PC-3 (cell line): ENCODE measurements around the gene TTC34. TPM values are rescaled to one million over a fixed set of nuclear protein-coding genes. Genes with fewer than 3 reads are reported as not detected.

Experiments used
- ATAC-seq: fragments of 200-7000 bp; cut with Tn5 transposase; 2 replicates; pipeline ENCODE4 v1.9.1; 2020; ENCODE audit warnings: mild to moderate bottlenecking, moderate library complexity
- BruUV-seq: library from RNA; stranded (reverse); fragments of 400-500 nt; replicated peaks from 2 replicates; lab custom pipeline; 2021; lab: Mats Ljungman, UMichigan
- CTCF ChIA-PET: fragments of 300-600 bp; sonication (Branson Sonifier 250); formaldehyde crosslinking; loops from one replicate; lab custom pipeline; 2022; ENCODE audit warnings: antibody characterized with exemption; lab: Charles Lee
- POLR2A ChIA-PET: fragments of 300-600 bp; sonication (Branson Sonifier 250); formaldehyde crosslinking; loops from one replicate; lab custom pipeline; 2022; ENCODE audit warnings: antibody characterized with exemption; ENCODE audit not compliant: unreplicated experiment; lab: Charles Lee
- DNase-seq: peaks from one replicate; pipeline ENCODE4 v3.0.0-alpha.2; 2015
- H2AFZ ChIP-seq: fragments of 300-600 bp; sonication (generic); 2 replicates; pipeline ENCODE4 v1.6.0; 2016; ENCODE audit warnings: antibody characterized with exemption, low read length
- H3F3A ChIP-seq: fragments of 300-600 bp; sonication (generic); one replicate; pipeline ENCODE4 v1.6.0; 2017; ENCODE audit warnings: antibody characterized with exemption, low read length, control low read depth, mild to moderate bottlenecking; ENCODE audit not compliant: unreplicated experiment
- H3K27ac ChIP-seq: fragments of 300-600 bp; sonication (generic); 2 replicates; pipeline ENCODE4 v1.5.1; 2016; ENCODE audit warnings: mild to moderate bottlenecking, low read length
- H3K27me3 ChIP-seq: fragments of 300-600 bp; sonication (generic); 2 replicates; pipeline ENCODE4 v1.6.1; 2016; ENCODE audit warnings: low read length, mixed read lengths
- H3K36me3 ChIP-seq: fragments of 300-600 bp; sonication (generic); 2 replicates; pipeline ENCODE4 v1.6.1; 2016; ENCODE audit warnings: low read depth, mixed run types, low read length, mixed read lengths
- H3K4me1 ChIP-seq: fragments of 300-600 bp; sonication (generic); 2 replicates; pipeline ENCODE4 v1.5.1; 2016; ENCODE audit warnings: low read length; ENCODE audit not compliant: insufficient read depth
- H3K4me2 ChIP-seq: fragments of 300-600 bp; sonication (generic); 2 replicates; pipeline ENCODE4 v1.6.0; 2016; ENCODE audit warnings: low read length
- H3K4me3 ChIP-seq: fragments of 300-600 bp; sonication (generic); 2 replicates; pipeline ENCODE4 v1.5.1; 2016; ENCODE audit warnings: mild to moderate bottlenecking, low read length, mixed read lengths
- H3K79me2 ChIP-seq: fragments of 300-600 bp; sonication (generic); 2 replicates; pipeline ENCODE4 v1.6.1; 2017; ENCODE audit warnings: low read length, mixed read lengths
- H3K9ac ChIP-seq: fragments of 300-600 bp; sonication (generic); 2 replicates; pipeline ENCODE4 v1.6.0; 2016; ENCODE audit warnings: mild to moderate bottlenecking, low read length
- H3K9me2 ChIP-seq: fragments of 300-600 bp; sonication (generic); replicated peaks from 2 replicates; pipeline ENCODE4 v1.6.1; 2016; ENCODE audit warnings: mixed run types, low read length, mixed read lengths
- H3K9me3 ChIP-seq: fragments of 300-600 bp; sonication (generic); 2 replicates; pipeline ENCODE4 v1.6.1; 2016; ENCODE audit warnings: low read length, mixed read lengths
- H4K20me1 ChIP-seq: fragments of 300-600 bp; sonication (generic); 2 replicates; pipeline ENCODE4 v1.6.1; 2016; ENCODE audit warnings: low read length, mixed read lengths
- EZH2 ChIP-seq: fragments of 300-600 bp; sonication (generic); IDR thresholded peaks from one replicate; pipeline ENCODE4 v1.6.1; 2017; ENCODE audit warnings: antibody characterized with exemption, mild to moderate bottlenecking, low read length; ENCODE audit not compliant: unreplicated experiment
- EZH2phosphoT487 ChIP-seq: fragments of 300-600 bp; sonication (generic); IDR thresholded peaks from 2 replicates; pipeline ENCODE4 v1.6.1; 2018; ENCODE audit warnings: mild to moderate bottlenecking, antibody characterized with exemption, low read length, borderline replicate concordance
- intact Hi-C: fragments of 100-400 bp; cut with micrococcal nuclease; formaldehyde crosslinking; loops from 2 replicates; pipeline ENCODE4 v1.9.0; 2023
- total RNA-seq: library from RNA; depleted of rRNA; stranded (reverse); fragments of >200 nt; gene quantifications from 2 replicates; pipeline ENCODE4 v1.2.3, GENCODE V29; 2014
- TF ChIP-seq, protein P1 (sequence below): fragments of 300-600 bp; sonication (generic); conservative IDR thresholded peaks from 2 replicates; pipeline ENCODE4 v1.5.1; 2017; ENCODE audit warnings: antibody characterized with exemption, low read depth, mild to moderate bottlenecking, low read length

Gene TTC34
- total RNA-seq, 1 experiment from 2014 or later = 0.11 TPM

DNA sequence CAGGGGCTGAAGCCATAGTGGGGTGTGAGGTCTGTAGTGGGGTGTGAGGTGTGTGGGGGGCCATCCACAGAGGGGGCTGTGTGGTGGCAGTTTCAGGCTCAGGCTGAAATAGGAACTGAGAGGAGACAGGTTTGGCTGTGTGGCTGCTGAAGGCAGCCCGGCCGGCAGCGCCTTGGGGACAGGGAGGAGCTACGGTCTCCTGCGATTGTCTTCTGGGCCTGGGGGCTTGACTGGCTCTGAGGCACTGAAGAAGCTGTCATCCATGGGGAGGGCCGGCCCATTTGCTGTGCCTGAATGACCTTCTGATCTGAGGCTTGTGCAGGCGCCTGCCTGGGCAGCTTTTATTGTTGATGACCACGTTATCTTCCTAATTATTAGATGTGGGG, 10.0 kb upstream of the TTC34 start:
- ChIA-PET CTCF (no interaction called here), POLR2A (interaction anchor here (0.6 kb wide), 1 partner anchor 638 kb away, joined by 7 read pairs; no protein-coding TSS in a partner anchor)

DNA sequence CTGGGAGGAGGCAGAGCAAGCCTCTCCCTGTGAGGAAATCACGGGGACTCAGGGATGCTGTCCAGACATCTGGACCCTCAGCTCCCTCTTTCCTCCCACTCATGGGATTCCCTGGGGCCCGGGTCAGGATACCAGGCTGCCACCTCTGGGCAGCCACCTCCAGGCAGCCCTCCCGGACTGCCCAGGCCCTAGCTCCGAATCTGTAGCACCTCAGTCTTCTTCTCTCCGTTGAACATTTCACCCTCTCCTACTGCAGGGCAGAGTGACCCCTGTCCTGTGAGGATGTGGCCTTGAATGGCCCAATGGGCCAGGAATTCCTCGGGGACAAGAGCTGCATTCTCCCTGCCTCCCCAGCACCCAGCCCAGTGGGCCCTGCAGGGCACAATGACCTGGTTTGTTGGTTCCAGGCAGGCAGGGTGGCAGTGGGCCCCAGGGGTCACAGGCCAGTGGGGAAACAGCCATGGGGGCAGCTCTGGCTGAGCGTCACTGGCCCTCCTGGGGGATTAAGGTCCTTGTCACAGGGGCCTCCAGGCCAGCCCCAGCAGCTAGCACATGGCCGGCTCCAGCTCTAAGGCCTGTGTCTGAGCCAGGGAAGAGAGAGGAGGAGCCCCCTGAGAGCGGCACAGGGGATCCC, 9.5 kb upstream of the TTC34 start:
- CTCF ChIA-PET = no interaction called here

More for the DNA sequence above, 10.0 kb upstream of the TTC34 start:
- Histone ChIP-seq H3K9me3 (no peaks in the 10 kb centered on the region), H4K20me1 (no peaks in the 10 kb centered on the region), H3K9me2 (no peaks in the 10 kb centered on the region), H3K9ac (no peak overlapping the region), H3K79me2 (no peaks in the 10 kb centered on the region), H3K4me3 (no peak overlapping the region), H3K36me3 (no peaks in the 10 kb centered on the region), H3K4me1 (no peaks in the 10 kb centered on the region), H3K27me3 (peaks cover 84% of the 10 kb centered on the region), H3F3A (no peaks in the 10 kb centered on the region), H3K27ac (no peak overlapping the region), H3K4me2 (no peak overlapping the region), H2AFZ (no peak overlapping the region)
- intact Hi-C loops = no loop called here
- TF ChIP-seq EZH2phosphoT487 (no peak), EZH2 (no peak)
- TF ChIP-seq, protein P1, sequence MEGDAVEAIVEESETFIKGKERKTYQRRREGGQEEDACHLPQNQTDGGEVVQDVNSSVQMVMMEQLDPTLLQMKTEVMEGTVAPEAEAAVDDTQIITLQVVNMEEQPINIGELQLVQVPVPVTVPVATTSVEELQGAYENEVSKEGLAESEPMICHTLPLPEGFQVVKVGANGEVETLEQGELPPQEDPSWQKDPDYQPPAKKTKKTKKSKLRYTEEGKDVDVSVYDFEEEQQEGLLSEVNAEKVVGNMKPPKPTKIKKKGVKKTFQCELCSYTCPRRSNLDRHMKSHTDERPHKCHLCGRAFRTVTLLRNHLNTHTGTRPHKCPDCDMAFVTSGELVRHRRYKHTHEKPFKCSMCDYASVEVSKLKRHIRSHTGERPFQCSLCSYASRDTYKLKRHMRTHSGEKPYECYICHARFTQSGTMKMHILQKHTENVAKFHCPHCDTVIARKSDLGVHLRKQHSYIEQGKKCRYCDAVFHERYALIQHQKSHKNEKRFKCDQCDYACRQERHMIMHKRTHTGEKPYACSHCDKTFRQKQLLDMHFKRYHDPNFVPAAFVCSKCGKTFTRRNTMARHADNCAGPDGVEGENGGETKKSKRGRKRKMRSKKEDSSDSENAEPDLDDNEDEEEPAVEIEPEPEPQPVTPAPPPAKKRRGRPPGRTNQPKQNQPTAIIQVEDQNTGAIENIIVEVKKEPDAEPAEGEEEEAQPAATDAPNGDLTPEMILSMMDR = no peak
- BruUV-seq = no TSS peak
- ATAC-seq (no peak), DNase-seq (no peak)

DNA sequence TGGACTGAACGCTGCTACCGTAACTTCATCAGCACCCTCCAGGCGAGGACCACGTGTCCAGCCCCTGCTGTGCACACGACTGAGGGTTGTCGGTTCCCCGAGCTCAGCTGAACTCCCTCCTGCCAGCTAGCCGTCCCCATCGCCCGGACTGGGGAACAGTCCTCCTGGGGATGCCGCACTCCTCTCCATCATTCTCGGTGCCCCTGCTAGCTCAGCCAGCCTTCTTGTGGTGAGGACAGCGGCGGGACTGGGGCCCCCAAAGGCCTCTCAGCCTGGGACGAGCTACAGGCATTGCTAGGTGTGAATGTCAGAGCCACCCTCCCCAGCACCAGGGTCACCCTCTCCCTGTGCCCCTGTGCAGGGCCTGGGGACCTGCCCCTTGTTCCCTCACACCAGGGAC, 8.8 kb upstream of the TTC34 start:
- intact Hi-C loops = no loop called here
- POLR2A ChIA-PET = no interaction called here
- H3K27me3 ChIP-seq = peaks cover 84% of the 10 kb centered on the region
- no peak overlapping the region for H3K27ac ChIP-seq
- no peaks in the 10 kb centered on the region for H3F3A ChIP-seq
- no peak overlapping the region for H3K4me3 ChIP-seq
- H3K4me1 ChIP-seq = no peaks in the 10 kb centered on the region
- no peaks in the 10 kb centered on the region for H3K79me2 ChIP-seq
- H3K9me3 ChIP-seq = no peaks in the 10 kb centered on the region
- DNase-seq = no peak
- H3K4me2 ChIP-seq = no peak overlapping the region
- CTCF ChIA-PET = no interaction called here
- no peak for ATAC-seq
- TF ChIP-seq EZH2phosphoT487 (no peak), EZH2 (no peak)
- TF ChIP-seq, protein P1 = no peak
- no peak overlapping the region for H2AFZ ChIP-seq
- H3K9me2 ChIP-seq = no peaks in the 10 kb centered on the region
- no peaks in the 10 kb centered on the region for H3K36me3 ChIP-seq
- no TSS peak for BruUV-seq
- H3K9ac ChIP-seq = no peak overlapping the region
- H4K20me1 ChIP-seq = no peaks in the 10 kb centered on the region

More for the DNA sequence above, 9.5 kb upstream of the TTC34 start:
- POLR2A ChIA-PET = no interaction called here
- H3K9me2 ChIP-seq = no peaks in the 10 kb centered on the region
- intact Hi-C loops = no loop called here
- TF ChIP-seq EZH2phosphoT487 (no peak), EZH2 (no peak)
- TF ChIP-seq, protein P1 = no peak
- BruUV-seq = no TSS peak
- H3K36me3 ChIP-seq = no peaks in the 10 kb centered on the region
- no peak overlapping the region for H3K9ac ChIP-seq
- peaks cover 84% of the 10 kb centered on the region for H3K27me3 ChIP-seq
- no peak for ATAC-seq
- H3K27ac ChIP-seq = no peak overlapping the region
- no peak overlapping the region for H2AFZ ChIP-seq
- no peak overlapping the region for H3K4me2 ChIP-seq
- no peaks in the 10 kb centered on the region for H4K20me1 ChIP-seq
- no peaks in the 10 kb centered on the region for H3K9me3 ChIP-seq
- no peak overlapping the region for H3K4me3 ChIP-seq
- H3F3A ChIP-seq = no peaks in the 10 kb centered on the region
- no peaks in the 10 kb centered on the region for H3K4me1 ChIP-seq
- H3K79me2 ChIP-seq = no peaks in the 10 kb centered on the region
- no peak for DNase-seq
